Motor neuron (in vitro differentiated cells): ENCODE data around the gene SLC17A6. TPM values are rescaled to one million over a fixed set of nuclear protein-coding genes. Genes with fewer than 3 reads are reported as not detected.

Experiments used
- ATAC-seq, 8 experiments: fragments of 200-7000 bp; cut with Tn5 transposase; replicated peaks in 6 of 8; 2 replicates each; pipeline ENCODE4 v1.8.0; 2021; ENCODE audit warnings: mild to moderate bottlenecking in 8 of 8, moderate library complexity in 8 of 8
- H3K27ac ChIP-seq, 2 donors: fragments of 250-450 bp; sonication (Bioruptor Pico); 2 replicates each; pipeline ENCODE4 v1.9.0; 2021; ENCODE audit warnings: antibody characterized with exemption in 2 of 2, mild to moderate bottlenecking in 2 of 2, moderate library complexity in 1 of 2
- H3K4me1 ChIP-seq, 2 donors: fragments of 250-450 bp; sonication (Bioruptor Pico); replicated peaks in 1 of 2; 2 replicates each; pipeline ENCODE4 v1.6.1; 2021; ENCODE audit warnings: antibody characterized with exemption in 2 of 2, mild to moderate bottlenecking in 2 of 2, moderate library complexity in 1 of 2
- H3K4me3 ChIP-seq, 5 donors: fragments of 250-450 bp; sonication (Bioruptor Pico); 2 replicates each; pipeline ENCODE4 v1.9.0; 2021; ENCODE audit warnings: antibody characterized with exemption in 5 of 5, mild to moderate bottlenecking in 5 of 5, moderate library complexity in 4 of 5
- WGBS, 10 experiments: fragments of 450-650 bp; shearing (Covaris generic); methylation state at CpG; one replicate each; pipeline ENCODE4 v1.0.0; 2022; 5-methylcytosine and 5-hydroxymethylcytosine counted together
- in situ Hi-C, 9 experiments: fragments of 400-800 bp; cut with MboI; loops; one replicate each; pipeline ENCODE4 v1.15.0; 2021; ENCODE audit warnings: low sequenced_read_pairs in 9 of 9, low pct_unique_long_range_greater_than_20kb in 2 of 9; ENCODE audit not compliant: unreplicated experiment in 9 of 9
- total RNA-seq, 8 experiments: library from RNA; unstranded; fragments of 300-600 nt; gene quantifications; 2 replicates each; pipeline versions ENCODE4 v1.2.3 to v1.2.4, GENCODE V29; 2022

SLC17A6 gene
- total RNA-seq, 8 experiments from 2014 or later = 0.21 to 2.0 (median 1.3) TPM; not detected in 3

DNA sequence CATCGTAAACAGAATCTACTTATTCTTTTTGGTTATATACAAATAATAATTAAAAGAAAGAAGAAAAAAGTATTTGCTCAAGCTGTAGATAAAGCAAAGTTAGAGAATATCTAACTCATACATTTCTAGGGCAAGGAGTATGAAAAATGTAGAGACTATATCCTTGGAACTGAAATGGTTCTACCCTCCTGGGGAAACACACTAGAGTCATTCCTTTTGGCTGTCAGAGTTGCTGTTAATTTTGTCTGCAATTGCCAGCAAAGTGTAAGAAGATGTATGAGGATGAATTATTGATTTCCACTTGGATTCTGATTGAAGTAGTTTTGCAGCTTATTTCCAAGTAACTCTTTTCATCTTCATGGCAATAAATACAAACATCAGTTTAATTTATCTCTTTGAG is 69.1 kb downstream of the SLC17A6 start:
- in situ Hi-C loops = no loop called here
- peaks cover 0 to 13% of the 10 kb centered on the region in 2 donors for H3K4me1 ChIP-seq
- ATAC-seq = peak in 4 of 8 experiments; percentile 39 to 75 (median 62)
- no peak overlapping the region for H3K4me3 ChIP-seq
- no peak overlapping the region for H3K27ac ChIP-seq
- WGBS, 10 experiments = 0 to 100% (median 70%) methylated on average over 1 of the region's 1 CpG; no CpG with 5 or more reads in 1 of the 10 experiments

DNA sequence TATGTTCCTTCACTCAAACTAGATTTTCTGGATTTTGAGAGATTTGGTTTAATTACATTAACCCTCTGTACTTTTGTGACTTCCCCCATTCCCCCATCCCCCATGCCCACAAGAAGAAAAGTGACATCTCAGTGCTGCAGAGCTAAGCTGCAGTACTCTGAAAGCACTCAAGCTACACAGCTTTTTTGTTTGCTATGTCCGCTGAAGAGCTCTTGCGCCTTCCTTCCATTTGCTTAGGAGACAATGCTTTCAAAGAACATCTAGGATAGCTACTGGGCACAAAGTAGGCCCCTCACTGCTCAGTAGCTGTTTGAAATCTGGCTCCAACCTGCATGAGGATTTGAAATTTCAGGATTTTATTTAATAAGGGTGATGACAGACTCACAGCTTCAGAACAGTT is 69.7 kb downstream of the SLC17A6 start:
- peak in 1 of 8 experiments; percentile 39 for ATAC-seq
- no peak overlapping the region for H3K27ac ChIP-seq
- in situ Hi-C loops = no loop called here

GRCh38 chr11:22415476-22415875 is 77.3 kb downstream of the SLC17A6 start:
- in situ Hi-C loops = no loop called here
- 0 to 100% (median 83%) methylated on average over 1 to 4 of the region's 4 CpGs; no CpG with 5 or more reads in 1 of the 10 experiments for WGBS, 10 experiments
- Histone ChIP-seq H3K4me1 (no peaks in the 10 kb centered on the region), H3K27ac (no peak overlapping the region), H3K4me3 (no peak overlapping the region)
- ATAC-seq = no peak

More for the DNA sequence above, 69.7 kb downstream of the SLC17A6 start:
- WGBS, 10 experiments = 6 to 50% (median 40%) methylated on average over 1 to 2 of the region's 2 CpGs; no CpG with 5 or more reads in 5 of the 10 experiments
- peaks cover 0 to 13% of the 10 kb centered on the region in 2 donors for H3K4me1 ChIP-seq
- H3K4me3 ChIP-seq = no peak overlapping the region

GRCh38 chr11:22416462-22416861 is 78.3 kb downstream of the SLC17A6 start:
- no peak for ATAC-seq
- Histone ChIP-seq H3K4me1 (peaks cover 0 to 3% of the 10 kb centered on the region in 2 donors), H3K4me3 (no peak overlapping the region), H3K27ac (no peak overlapping the region)
- in situ Hi-C loops = no loop called here
- 0 to 86% (median 54%) methylated on average over 1 to 4 of the region's 4 CpGs for WGBS, 10 experiments

GRCh38 chr11:22426915-22427314 is 88.7 kb downstream of the SLC17A6 start:
- no peak overlapping the region for H3K27ac ChIP-seq
- peaks cover 11 to 20% of the 10 kb centered on the region in 2 donors for H3K4me1 ChIP-seq
- no peak overlapping the region for H3K4me3 ChIP-seq
- 0 to 100% (median 80%) methylated on average over 1 of the region's 1 CpG; no CpG with 5 or more reads in 3 of the 10 experiments for WGBS, 10 experiments
- in situ Hi-C loops = no loop called here
- no peak for ATAC-seq

Other genes with a start within 250 kb of the SLC17A6 start
- gene ANO5, start 145.3 kb upstream of the SLC17A6 start, total RNA-seq = 10 to 100 TPM in 3 of 8 experiments, 1 to 10 TPM in 3, under 1 TPM in 2; 0.10 to 13.7 (median 6.8) TPM